Measurements from ENCODE around the gene IL17RE.

GRCh38 chr3:9948586-9948985 lies 45.9 kb downstream of the IL17RE start:
- no peak for TF ChIP-seq CTCF (IDR thresholded peaks at IDR 0.05)
- TF ChIP-seq POLR2A (IDR thresholded peaks at IDR 0.05): no peak

All from uterus (tissue), 2 donors.